Activated CD8-positive, alpha-beta memory T cell treated with anti-CD3 and anti-CD28 coated beads, Interleukin-2, amount 50 U/mL, for 24 hours (primary cell): ENCODE data around the gene PSIP1.
"Not testable (repeated sequence)": the region's sequence is repeated elsewhere in the genome, so short reads cannot be mapped to it uniquely, and the experiment has no call there.

Source experiments
- DNase-seq: peaks from one replicate; pipeline ENCODE4 v3.0.0-alpha.2; 2020; ENCODE audit errors: extremely low read depth

Gene PSIP1

DNA sequence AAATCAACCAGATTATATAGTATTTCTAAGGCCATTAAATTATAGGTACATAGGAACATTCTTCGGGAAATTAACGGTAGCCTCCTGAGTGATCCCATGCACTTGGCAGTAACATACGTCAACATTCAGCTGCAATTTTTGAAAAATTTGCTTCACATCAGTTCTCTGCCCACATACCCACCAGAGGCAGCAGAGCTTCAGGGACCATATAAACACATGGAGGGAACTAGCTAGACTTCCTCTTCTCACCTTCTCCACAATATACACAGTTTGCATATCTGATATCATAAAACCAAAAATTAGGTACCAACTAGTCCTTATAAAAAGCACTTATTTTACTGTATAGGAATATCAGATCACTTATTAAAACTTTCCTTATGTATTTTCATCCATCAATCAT is 4.8 kb downstream of the PSIP1 start:
- DNase-seq, result no peak

- no peak for DNase-seq
Observed at GRCh38 chr9:15501803-15502202, 9.0 kb downstream of the PSIP1 start.

GRCh38 chr9:15501179-15501578 is 9.6 kb downstream of the PSIP1 start:
- no peak for DNase-seq

DNA sequence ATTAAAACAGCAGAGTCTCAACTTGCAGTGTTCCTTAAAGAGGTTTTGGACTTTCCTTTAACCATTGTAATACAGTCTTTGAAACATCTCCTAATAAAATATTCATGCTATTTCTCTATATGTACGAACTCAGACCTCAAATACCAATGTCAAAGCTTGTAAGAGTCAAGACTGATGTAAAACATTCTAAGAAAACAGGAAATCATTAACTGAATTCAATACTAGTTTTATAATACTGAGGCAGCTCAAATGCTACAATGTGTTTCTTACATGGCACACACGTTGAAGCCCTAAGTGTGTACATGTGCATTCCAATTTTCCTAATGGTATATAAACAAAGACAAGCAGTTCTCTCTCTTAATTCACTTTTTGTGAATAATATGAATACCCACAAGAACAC is 11.6 kb downstream of the PSIP1 start:
- no peak for DNase-seq

DNA sequence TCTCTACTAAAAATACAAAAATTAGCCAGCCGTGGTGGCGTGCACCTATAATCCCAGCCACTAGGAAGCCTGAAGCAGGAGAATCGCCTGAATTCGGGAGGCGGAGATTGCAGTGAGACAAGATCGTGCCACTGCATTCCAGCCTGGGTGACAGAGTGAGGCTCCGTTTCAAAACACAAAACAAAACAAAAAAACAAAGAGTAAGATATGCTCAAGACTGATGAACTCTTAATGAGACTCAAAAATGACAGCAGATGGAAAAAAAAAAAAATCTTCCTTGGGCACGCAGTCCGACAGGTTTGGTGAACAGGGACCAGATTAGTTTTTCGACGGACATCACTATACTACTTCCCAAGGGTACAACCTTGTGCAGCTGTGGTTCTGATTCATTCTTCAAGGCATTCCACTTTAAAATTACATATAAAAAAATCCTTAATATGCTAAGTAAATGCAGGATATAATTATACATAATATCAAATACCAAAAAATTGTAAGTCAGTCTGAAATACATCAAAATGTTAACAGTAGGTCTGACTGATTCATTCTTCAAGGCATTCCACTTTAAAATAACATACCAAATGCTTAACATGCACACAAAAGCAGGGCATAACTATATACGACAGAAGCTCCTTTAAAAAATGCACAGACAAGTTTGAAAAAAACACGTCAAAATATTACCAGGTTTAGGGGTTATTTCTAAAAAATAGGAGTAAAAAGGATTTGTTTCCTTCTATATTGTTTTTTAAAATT is 12.3 kb downstream of the PSIP1 start:
- no peak for DNase-seq

DNA sequence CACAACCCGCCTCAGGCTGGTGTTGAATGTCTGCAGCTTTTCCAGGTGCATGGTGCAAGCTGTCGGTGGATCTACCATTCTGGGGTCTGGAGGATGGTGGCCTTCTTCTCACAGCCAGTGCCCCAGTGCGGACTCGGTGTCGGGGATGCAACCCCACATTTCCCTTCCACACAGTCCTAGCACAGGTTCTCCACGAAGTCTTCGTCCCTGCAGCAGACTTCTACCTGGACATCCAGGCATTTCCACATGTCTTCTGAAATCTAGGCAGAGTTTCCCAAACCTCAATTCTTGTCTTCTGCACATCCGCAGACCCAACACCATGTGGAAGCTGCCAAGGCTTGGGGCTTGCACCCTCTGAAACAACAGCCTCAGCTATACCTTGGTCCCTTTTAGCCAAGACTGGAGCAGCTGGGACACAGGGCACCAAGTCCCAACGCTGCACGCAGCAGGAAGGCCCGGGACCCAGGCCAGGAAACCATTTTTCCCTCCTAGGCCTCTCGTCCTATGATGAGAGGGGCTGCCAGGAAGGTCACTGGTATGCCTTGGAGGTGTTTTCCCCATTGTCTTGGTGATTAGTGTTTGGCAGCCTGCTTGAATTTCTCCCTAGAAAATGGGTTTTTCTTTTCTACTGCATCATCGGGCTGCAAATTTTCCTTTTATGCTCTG is 18.2 kb downstream of the PSIP1 start:
- DNase-seq, result no peak

- no peak for DNase-seq
Observed at GRCh38 chr9:15491950-15492349, 18.8 kb downstream of the PSIP1 start.

DNA sequence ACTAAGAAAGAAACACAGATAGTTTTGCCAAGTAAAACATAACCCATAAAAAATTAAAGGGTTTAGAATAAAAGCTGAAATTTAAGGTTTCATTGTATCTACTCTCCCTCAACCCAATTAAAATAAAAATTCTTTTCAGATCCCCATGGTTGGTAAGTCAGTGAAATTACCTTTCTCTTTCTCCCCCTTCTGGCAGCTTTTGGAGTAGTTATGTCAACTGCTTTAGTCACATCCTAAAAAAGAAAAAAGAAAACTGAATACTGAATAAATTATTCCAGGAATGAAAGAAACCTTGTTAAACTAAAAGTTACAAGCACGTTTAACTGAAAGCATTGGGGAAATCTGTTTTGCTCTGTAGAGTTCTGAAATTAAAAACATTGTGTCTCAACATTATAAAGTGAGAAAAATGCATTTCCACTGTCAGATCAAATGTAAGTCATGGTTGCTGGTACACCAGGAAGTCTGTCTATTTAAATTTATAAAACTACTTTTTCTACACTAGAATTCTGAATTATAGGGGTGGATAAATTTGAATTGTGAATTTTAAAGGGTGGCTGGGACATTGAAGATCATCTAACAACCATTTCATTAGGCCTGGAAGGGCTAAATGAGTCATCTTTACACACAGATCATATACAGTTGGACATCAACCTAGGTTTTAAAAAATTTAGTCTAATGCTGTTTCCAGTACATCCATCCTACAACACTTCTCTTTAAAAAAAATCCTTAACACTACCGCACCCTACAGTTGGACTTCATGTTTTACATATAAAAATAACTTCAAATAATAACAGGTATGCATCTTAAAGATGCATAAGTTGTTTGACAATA is 24.7 kb downstream of the PSIP1 start:
- no peak for DNase-seq

- no peak for DNase-seq
Observed at GRCh38 chr9:15484802-15485201, 26.0 kb downstream of the PSIP1 start.

DNA sequence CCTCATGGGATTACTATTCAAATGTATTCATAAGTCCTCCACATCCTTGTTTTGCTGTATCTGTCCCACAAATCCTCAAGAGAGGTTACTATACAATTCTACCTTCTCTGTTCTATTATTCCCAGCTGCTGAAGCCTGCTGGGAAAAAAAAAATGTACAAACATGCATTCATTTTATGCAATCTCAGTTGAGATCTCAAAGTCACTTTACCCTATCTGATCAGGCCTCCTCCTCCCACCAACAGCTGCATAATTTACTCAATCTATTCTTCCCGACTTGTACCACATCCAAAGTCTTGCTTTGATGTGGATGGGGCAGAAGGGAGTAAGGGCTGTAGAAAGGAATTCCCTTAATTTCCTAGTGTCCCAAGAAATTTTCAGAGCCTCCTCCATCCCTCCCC is 28.6 kb downstream of the PSIP1 start:
- DNase-seq, result no peak

DNA sequence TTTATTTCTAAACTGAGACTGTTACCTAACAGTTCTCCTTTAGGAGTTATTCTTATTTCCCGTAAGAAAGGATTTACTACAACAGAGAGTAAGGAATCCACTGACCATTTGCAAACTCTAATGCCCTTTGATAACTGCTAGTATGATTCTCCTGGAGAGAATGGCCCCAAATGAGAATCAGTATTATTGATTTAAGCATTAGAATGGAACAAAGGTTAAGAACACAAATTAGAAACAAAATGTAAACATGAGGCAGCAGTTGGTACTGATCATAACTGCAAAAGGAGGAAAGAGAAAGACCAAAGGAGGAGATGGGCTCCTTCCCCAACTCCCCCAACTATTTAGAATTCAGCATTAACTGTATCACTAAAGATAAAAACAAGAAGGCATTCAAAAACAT is 30.7 kb downstream of the PSIP1 start:
- DNase-seq, result no peak

DNA sequence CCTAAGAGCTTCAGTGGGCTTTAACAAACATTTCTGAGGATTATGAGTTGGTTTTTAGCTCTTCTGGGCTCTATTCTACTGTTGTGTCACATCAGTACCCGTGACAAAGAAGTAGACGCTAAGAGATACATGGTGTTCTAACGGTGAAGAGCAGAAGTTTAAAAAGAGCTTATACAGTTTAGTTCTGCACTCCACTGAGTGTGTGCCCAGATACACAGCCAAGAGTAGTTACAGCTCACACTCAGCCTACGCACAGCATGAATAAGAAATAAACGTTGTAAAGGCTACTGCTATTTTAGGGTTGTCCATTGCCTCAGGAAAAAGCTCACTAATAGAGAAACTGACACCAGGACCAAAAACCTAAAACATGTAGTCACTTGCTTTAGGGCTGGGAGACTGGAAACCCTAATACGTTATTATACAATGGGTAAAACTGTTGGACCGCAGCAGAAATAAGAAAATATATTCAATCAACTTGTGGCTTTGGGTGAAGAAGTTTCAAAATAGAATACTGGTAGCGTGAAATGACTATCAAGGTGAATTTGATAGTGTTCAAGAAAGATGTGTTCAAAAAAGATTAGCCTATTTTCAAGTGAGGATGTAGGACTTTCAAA is 34.7 kb downstream of the PSIP1 start:
- no peak for DNase-seq

DNA sequence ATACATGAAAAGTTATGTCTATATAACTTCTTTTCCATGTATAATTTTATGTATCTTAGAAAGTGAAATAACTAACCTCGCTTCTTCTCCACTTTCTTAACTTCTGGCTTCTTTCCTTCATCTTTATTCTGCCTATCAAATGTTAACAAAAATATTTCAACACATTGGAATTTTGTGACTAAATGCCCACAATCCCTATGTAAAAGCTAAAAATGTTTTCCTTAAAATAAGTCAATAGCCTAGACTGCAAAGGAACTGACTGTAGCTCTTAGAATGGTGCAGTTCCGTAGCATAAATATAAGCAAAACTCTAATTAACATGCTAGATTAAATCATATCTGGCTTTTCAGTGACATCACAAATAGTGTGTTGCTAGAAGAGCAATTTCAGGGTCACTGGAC is 40.9 kb downstream of the PSIP1 start:
- no peak for DNase-seq

DNA sequence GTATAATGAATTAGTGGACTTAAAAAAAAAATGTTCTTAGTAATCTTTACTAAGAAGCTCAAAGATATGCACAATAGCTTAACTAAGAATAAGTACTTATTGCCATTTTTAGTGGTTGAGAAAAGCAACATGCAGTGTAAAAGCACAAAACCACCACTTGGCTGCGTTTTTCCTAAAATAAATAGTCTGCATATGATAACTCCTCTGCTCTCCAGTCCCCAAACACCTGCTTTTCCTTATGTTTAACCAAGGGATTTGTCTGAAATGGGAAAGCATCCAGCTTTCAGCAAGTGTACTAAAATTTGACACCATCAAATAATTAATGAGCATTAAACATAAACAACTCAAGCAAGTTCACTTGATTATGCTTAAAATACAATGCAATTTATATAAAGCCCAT is 41.4 kb downstream of the PSIP1 start:
- DNase-seq, result no peak

DNA sequence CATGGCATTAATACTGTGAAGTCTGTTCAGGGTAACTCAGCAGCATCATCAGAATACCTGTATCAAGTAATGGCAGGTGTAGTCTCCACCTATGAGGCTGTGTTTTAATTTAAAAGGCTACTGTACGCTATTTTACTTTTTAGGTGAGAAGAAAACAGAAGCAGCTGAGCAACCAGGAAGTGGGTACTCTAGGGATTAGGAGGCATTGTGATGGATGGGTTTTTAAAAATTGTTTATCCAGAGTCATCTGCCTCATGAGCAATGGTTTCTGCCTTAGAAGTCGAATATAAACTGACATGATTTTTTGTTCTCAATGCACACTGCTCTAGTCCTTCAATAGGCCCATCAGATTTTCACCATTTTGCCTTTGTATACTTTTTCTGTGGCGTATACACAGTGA is 42.6 kb downstream of the PSIP1 start:
- no peak for DNase-seq

DNA sequence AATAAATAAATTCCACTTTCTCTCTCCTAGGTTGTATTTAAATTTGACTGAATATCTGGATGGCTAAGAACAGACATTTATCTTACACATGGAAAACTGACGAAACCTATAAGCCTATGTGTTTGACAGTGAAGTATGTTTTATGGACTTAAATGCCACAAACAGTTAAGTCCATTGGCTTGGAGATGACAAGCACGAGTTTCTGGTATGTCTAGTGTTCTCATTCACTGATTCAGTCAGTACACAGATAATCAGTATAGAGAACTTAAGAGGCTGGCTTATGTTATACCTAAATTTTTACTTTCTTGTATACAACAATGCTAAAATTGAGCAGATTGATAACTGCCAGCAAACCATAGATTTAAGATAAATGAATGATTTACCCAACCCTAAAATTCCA is 49.2 kb downstream of the PSIP1 start:
- DNase-seq, result no peak

DNA sequence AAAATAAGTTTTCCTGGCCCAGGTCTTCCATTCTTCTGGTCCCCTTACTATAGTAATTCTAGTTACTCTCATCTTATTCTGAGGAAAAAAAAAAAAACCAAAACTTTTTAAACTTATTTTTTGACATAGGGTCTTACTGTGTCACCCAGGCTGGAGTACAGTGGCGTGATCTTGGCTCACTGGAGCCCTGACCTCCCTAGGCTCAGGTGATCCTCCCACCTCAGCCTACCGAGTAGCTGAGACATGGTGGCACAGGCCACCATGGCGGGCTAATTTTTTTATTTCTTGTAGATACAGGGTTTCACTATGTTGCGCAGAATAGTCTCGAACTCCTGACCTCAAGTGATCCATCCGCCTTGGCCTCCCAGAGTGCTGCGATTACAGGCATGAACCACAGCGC is 49.7 kb downstream of the PSIP1 start:
- no peak for DNase-seq

DNA sequence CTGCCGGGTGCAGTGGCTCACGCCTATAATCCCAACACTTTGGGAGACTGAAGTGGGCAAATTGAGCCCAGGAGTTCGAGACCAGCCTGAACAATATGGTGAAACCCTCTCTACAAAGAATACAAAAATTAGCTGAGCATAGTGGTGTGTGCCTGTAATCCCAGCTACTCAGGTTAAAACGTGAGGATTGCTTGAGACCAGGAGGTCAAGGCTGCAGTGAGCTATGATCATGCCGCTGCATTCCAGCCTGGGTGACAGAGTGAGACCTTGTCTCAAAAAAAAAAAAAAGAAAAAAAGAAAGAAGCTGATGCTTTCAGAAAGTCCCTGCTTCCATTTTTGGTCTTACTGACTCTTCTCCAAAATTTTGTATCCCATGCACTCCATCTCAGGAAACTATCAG is 56.8 kb downstream of the PSIP1 start:
- no peak for DNase-seq

DNA sequence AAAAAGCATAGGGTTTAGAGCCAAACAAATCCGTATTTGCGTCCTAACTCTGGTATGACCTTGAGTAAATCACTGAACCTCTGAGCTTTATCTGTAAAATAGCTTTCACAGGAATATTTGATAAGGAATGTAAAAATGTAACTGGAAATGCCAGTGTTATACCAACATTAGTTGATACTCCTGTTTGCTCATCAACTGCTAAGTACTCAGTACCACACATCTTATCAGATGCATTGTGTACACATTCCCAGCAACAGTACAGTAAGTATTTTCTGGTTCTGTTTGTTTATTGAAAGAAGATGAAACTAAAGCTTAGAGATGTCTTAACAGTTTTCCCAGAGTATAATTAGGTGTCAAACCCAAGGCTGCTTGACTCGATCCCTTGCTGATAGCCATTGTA is 66.6 kb downstream of the PSIP1 start:
- no peak for DNase-seq

DNA sequence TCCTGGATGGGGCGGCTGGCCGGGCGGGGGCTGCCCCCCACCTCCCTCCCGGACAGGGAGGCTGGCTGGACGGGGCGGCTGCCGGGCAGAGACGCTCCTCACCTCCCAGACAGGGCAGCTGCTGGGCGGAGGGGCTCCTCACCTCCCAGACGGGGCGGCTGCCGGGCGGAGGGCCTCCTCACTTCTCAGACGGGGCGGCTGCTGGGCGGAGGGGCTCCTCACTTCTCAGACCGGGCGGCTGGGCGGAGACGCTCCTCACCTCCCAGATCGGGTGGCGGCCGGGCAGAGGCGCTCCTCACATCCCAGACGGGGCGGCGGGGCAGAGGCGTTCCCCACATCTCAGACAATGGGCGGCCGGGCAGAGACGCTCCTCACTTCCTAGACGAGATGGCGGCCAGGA is 68.5 kb downstream of the PSIP1 start:
- not testable (repeated sequence) for DNase-seq

- DNase-seq, result not testable (repeated sequence)
Observed at GRCh38 chr9:15441841-15442240, 68.9 kb downstream of the PSIP1 start.

DNA sequence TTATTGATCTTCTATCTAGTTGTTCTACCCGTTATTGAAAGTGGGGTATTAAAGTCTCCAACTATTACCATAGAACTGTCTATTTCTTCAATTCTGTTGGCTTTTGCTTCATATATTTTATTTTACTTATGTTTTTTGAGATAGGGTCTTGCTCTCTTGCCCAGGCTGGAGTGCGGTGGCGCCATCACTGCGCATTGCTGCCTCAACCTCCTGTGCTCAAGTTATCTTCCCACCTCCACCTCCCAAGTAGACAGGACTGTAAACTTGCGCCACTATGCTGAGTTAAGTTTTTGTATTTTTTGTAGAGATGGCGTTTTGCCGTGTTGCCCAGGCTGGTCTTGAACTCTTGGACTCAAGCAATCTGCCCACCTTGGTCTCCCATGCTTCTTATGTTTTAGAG is 71.9 kb downstream of the PSIP1 start:
- DNase-seq, result no peak
